ENCODE data around the gene PRMT7.

DNA sequence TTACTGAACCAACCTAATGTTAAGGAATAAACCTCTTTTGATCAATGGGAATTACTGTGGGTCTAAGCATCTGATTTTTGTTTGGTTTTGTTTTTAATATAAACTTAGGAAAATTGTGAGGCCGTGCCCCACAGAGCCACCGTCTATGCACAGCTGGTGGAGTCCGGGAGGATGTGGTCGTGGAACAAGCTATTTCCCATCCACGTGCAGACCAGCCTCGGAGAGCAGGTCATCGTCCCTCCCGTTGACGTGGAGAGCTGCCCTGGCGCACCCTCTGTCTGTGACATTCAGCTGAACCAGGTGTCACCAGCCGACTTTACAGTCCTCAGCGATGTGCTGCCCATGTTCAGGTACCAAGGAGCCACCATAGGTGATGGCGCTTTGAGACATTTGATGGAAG, 28.4 kb downstream of the PRMT7 start:
- TF ChIP-seq, protein P1, sequence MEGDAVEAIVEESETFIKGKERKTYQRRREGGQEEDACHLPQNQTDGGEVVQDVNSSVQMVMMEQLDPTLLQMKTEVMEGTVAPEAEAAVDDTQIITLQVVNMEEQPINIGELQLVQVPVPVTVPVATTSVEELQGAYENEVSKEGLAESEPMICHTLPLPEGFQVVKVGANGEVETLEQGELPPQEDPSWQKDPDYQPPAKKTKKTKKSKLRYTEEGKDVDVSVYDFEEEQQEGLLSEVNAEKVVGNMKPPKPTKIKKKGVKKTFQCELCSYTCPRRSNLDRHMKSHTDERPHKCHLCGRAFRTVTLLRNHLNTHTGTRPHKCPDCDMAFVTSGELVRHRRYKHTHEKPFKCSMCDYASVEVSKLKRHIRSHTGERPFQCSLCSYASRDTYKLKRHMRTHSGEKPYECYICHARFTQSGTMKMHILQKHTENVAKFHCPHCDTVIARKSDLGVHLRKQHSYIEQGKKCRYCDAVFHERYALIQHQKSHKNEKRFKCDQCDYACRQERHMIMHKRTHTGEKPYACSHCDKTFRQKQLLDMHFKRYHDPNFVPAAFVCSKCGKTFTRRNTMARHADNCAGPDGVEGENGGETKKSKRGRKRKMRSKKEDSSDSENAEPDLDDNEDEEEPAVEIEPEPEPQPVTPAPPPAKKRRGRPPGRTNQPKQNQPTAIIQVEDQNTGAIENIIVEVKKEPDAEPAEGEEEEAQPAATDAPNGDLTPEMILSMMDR (conservative IDR thresholded peaks at IDR 0.05): no peak
- TF ChIP-seq EZH2 (IDR thresholded peaks at IDR 0.05; ENCODE audit: low read depth): no peak
